C4-2B (cell line): ENCODE data around the gene RTF1.

Experiments used
- ZFX ChIP-seq: fragments of 450-650 bp; IDR thresholded peaks from 2 replicates; pipeline ENCODE4 v1.6.1; 2017
- TF ChIP-seq, protein P1 (sequence below): fragments of 450-650 bp; conservative IDR thresholded peaks from 2 replicates; pipeline ENCODE4 v1.5.1; 2017; ENCODE audit warnings: mild to moderate bottlenecking

DNA sequence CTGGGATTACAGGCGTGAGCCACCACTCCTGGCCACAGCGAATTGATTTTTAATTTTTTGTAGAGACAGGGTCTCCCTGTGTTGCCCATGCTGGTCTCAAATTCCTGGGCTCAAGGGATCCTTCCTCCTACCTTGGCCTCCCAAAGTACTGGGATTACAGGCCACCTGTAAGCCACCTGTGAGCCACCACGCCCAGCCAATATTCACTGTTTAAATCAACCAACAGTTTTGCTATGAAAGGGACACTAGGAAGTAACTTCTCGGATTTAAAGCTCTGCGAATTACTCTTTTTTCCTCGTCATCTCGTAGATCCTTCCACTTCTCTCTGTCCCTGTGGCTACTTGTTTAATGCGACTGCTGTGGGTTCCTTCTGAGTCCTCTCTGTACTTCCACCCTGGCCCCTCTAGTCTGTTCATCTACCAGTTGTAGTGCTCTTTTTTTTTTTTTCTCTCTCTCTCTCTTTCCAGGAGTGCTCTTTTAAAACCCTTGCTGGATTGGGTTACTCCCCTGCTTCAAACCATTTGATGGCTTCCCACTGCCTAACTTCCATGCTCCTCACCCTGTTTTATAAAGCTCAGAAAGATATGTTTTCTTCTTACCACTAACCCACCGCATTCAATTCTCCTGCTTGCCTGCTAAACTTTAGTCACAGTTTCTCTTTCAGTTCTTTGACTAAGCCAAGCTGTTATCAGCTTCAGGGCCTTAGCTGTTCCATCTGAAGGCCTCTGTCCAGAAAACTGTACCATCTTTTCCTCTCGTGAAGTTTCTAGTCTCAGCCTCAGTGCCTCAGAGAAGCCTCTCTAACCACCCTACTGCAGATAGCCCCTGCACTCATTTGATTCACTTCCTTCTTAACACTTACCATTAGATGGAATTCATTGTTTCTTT, 12.4 kb downstream of the RTF1 start:
- TF ChIP-seq, protein P1, sequence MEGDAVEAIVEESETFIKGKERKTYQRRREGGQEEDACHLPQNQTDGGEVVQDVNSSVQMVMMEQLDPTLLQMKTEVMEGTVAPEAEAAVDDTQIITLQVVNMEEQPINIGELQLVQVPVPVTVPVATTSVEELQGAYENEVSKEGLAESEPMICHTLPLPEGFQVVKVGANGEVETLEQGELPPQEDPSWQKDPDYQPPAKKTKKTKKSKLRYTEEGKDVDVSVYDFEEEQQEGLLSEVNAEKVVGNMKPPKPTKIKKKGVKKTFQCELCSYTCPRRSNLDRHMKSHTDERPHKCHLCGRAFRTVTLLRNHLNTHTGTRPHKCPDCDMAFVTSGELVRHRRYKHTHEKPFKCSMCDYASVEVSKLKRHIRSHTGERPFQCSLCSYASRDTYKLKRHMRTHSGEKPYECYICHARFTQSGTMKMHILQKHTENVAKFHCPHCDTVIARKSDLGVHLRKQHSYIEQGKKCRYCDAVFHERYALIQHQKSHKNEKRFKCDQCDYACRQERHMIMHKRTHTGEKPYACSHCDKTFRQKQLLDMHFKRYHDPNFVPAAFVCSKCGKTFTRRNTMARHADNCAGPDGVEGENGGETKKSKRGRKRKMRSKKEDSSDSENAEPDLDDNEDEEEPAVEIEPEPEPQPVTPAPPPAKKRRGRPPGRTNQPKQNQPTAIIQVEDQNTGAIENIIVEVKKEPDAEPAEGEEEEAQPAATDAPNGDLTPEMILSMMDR: no peak
- TF ChIP-seq ZFX: no peak
